Measurements from ENCODE around the gene VPS11.

DNA sequence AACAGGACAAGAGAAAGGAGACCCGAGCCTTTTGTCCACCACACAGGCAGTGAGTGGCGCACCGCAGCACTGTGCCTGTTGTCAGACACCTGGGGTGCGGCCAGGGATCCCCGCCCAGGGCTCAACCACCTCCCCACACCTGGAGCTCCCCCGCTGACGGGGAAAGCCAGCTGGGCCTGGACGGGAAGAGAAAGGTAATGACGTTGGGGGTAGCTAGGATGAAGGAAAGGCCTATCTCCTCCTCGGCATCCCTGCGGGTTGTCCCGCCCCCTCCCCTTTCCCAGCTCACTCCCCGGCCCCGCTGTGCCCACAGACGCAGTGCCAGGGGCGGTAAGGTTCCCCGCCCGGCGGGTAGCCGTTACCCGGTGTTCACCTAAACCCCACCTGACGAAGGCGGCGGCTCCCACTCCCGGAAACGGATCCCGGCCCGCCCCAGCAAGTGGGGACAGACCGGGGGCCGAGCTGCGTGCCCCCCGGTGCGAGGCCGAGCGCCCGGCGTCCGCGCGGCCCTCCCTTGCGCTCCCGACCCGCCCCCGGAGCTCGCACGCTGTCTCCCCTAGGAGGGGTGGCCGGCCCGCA is 11.1 kb upstream of the VPS11 start:
- TF ChIP-seq, protein P1, sequence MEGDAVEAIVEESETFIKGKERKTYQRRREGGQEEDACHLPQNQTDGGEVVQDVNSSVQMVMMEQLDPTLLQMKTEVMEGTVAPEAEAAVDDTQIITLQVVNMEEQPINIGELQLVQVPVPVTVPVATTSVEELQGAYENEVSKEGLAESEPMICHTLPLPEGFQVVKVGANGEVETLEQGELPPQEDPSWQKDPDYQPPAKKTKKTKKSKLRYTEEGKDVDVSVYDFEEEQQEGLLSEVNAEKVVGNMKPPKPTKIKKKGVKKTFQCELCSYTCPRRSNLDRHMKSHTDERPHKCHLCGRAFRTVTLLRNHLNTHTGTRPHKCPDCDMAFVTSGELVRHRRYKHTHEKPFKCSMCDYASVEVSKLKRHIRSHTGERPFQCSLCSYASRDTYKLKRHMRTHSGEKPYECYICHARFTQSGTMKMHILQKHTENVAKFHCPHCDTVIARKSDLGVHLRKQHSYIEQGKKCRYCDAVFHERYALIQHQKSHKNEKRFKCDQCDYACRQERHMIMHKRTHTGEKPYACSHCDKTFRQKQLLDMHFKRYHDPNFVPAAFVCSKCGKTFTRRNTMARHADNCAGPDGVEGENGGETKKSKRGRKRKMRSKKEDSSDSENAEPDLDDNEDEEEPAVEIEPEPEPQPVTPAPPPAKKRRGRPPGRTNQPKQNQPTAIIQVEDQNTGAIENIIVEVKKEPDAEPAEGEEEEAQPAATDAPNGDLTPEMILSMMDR (conservative IDR thresholded peaks at IDR 0.05 in 1 of 2, IDR thresholded peaks at IDR 0.05 in 1 of 2; ENCODE audit: extremely low read depth in 1 of 2, insufficient read depth in 1 of 2, low read depth in 1 of 2, low read length in 2 of 2) = no peak
- no peak for TF ChIP-seq EZH2 (IDR thresholded peaks at IDR 0.05; ENCODE audit: borderline replicate concordance, low read length)
